Measurements from ENCODE around the gene NUBP2. TPM values are rescaled to one million over a fixed set of nuclear protein-coding genes. Genes with fewer than 3 reads are reported as not detected.

Gene NUBP2
- total and polyA plus RNA-seq, 12 donors: 24.1 to 74.1 (median 29.4) TPM

DNA sequence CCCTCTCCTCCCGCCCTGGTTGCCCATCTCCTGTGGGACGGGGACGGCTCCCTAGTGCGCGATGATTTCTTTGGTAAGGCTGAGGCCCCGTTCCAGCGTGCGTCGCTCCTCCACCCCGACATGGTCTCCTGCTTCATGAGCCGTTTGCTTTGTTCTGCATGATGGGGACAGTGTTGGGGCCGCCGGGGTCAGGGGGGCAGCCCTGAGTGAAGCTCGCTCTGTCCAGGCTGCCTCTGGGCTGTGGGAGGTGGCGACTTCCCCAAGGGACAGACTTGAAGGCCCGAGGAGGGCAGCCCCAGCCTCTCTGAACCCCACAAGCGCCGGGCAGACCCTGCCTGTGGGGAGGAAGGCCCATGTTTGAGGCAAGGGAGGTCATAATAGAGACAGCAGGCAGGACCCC is 23.8 kb upstream of the NUBP2 start:
- no peaks in the 10 kb centered on the region for H3K27me3 ChIP-seq
- WGBS, 2 donors: 89 to 93% methylated on average over 18 of the region's 18 CpGs
- no peaks in the 10 kb centered on the region for H3K9me3 ChIP-seq
- no peak overlapping the region for H3K4me3 ChIP-seq
- ATAC-seq (no peak), DNase-seq (no peak)
- peaks cover 0 to 92% (median 24%) of the 10 kb centered on the region in 9 donors for H3K36me3 ChIP-seq
- intact Hi-C loops (cut with DNase I): no loop called here
- H3K4me1 ChIP-seq: no peaks in the 10 kb centered on the region
- no peak for TF ChIP-seq CTCF (IDR thresholded peaks at IDR 0.05)
- no peak overlapping the region for H3K27ac ChIP-seq

GRCh38 chr16:1759511-1759910 is 23.2 kb upstream of the NUBP2 start:
- ATAC-seq: no peak
- intact Hi-C loops (cut with DNase I): no loop called here
- 96 to 97% methylated on average over 21 of the region's 21 CpGs for WGBS, 2 donors

DNA sequence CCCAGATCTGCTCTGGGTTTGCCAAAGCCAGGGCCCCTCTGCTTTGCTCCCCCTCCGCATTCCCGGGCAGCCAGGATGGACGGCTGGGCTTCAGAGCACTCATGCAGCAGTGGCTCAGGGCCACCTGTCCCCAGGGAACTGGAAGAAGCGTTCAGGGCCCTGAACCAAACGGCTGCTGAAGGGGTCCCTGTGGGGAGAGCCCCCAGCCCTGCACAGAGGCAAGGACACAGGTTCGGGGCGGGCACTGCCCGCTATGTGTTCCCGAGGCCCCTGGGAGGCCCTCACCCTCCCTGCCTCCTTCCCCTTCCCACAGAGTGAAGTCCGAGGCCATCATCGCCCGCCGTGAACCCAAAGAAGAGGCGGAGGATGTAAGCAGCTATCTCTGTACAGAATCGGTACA is 21.8 kb upstream of the NUBP2 start:
- Histone ChIP-seq H3K27me3 (no peaks in the 10 kb centered on the region), H3K4me3 (no peak overlapping the region), H3K27ac (no peak overlapping the region), H3K36me3 (peaks cover 0 to 92% (median 30%) of the 10 kb centered on the region in 9 donors), H3K9me3 (no peaks in the 10 kb centered on the region), H3K4me1 (no peaks in the 10 kb centered on the region)
- no peak for ATAC-seq
- DNase-seq: no peak
- no peak for TF ChIP-seq CTCF (IDR thresholded peaks at IDR 0.05)
- intact Hi-C loops (cut with DNase I): no loop called here
- WGBS, 2 donors: 87 to 93% methylated on average over 13 to 15 of the region's 15 CpGs

More at GRCh38 chr16:1759511-1759910, 23.2 kb upstream of the NUBP2 start:
- TF ChIP-seq CTCF (IDR thresholded peaks at IDR 0.05): no peak
- no peak overlapping the region for H3K4me3 ChIP-seq
- DNase-seq: no peak
- no peaks in the 10 kb centered on the region for H3K9me3 ChIP-seq
- peaks cover 0 to 92% (median 24%) of the 10 kb centered on the region in 9 donors for H3K36me3 ChIP-seq
- H3K27ac ChIP-seq: no peak overlapping the region
- no peaks in the 10 kb centered on the region for H3K27me3 ChIP-seq
- H3K4me1 ChIP-seq: no peaks in the 10 kb centered on the region

DNA sequence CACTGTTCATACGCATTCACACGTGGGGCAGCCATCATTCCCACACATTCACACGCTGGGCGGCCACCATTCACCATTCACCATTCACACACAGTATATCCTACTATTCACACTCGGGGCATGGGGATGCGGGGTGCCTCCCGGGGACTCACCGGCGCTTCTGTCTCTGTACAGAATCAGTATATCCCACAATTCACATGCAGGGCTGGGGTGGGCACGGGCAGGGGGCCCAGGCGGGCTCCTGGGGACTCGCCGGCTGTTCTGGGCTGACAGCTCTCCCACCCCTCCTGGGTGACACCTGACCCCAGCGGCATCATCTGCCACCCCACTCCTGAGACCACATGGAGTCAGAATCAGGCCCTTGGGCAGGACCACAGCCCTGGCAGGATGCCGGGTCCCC is 21.0 kb upstream of the NUBP2 start:
- H3K36me3 ChIP-seq: peaks cover 0 to 95% (median 38%) of the 10 kb centered on the region in 9 donors
- H3K9me3 ChIP-seq: no peaks in the 10 kb centered on the region
- WGBS, 2 donors: 89 to 92% methylated on average over 15 of the region's 15 CpGs
- DNase-seq: no peak
- H3K4me3 ChIP-seq: no peak overlapping the region
- ATAC-seq: no peak
- no peaks in the 10 kb centered on the region for H3K4me1 ChIP-seq
- intact Hi-C loops (cut with DNase I): no loop called here
- H3K27me3 ChIP-seq: no peaks in the 10 kb centered on the region
- no peak overlapping the region for H3K27ac ChIP-seq
- TF ChIP-seq CTCF (IDR thresholded peaks at IDR 0.05): no peak
